Heart left ventricle (tissue), 16 donors: ENCODE data around the gene WNT7A. TPM values are rescaled to one million over a fixed set of nuclear protein-coding genes. Genes with fewer than 3 reads are reported as not detected.

Experiments used
- ATAC-seq, 4 donors: fragments of 200-7000 bp; cut with Tn5 transposase; one replicate each; pipeline ENCODE4 v1.9.1; 2020 to 2022; ENCODE audit warnings: moderate library complexity in 4 of 4, mild to moderate bottlenecking in 3 of 4, moderate number of reproducible peaks in 1 of 4
- DNase-seq, 5 donors: peaks; one replicate each; pipeline ENCODE4 v3.0.0-alpha.2; 2020
- H3K27ac ChIP-seq, 12 donors: fragments of 200-600 bp; sonication (generic) in 4 of 12; one replicate each; pipeline versions ENCODE4 v1.5.0 to v1.8.0; 2016 to 2022; ENCODE audit warnings: mild to moderate bottlenecking in 2 of 12
- H3K27me3 ChIP-seq, 9 donors: fragments of 200-600 bp; sonication (generic) in 2 of 9; one replicate each; pipeline versions ENCODE4 v1.5.1 to v1.8.0; 2016 to 2022; ENCODE audit warnings: mild to moderate bottlenecking in 3 of 9
- H3K36me3 ChIP-seq, 9 donors: fragments of 200-600 bp; sonication (generic) in 2 of 9; one replicate each; pipeline versions ENCODE4 v1.5.0 to v1.8.0; 2018 to 2022; ENCODE audit warnings: mild to moderate bottlenecking in 2 of 9
- H3K4me1 ChIP-seq, 12 donors: fragments of 200-600 bp; sonication (generic) in 4 of 12; one replicate each; pipeline versions ENCODE4 v1.5.0 to v1.8.0; 2016 to 2022; ENCODE audit warnings: mild to moderate bottlenecking in 3 of 12
- H3K4me3 ChIP-seq, 12 donors: fragments of 200-600 bp; sonication (generic) in 4 of 12; one replicate each; pipeline versions ENCODE4 v1.5.0 to v1.8.0; 2017 to 2022; ENCODE audit warnings: mild to moderate bottlenecking in 9 of 12, moderate library complexity in 4 of 12
- H3K9me3 ChIP-seq, 12 donors: fragments of 200-600 bp; sonication (generic) in 4 of 12; one replicate each; pipeline versions ENCODE4 v1.5.0 to v1.8.0; 2016 to 2022; ENCODE audit warnings: mild to moderate bottlenecking in 1 of 12
- POLR2A ChIP-seq, 2 donors: fragments of 450-650 bp; IDR thresholded peaks; one replicate each; pipeline ENCODE4 v1.6.1; 2017; ENCODE audit warnings: antibody characterized with exemption in 2 of 2, mild to moderate bottlenecking in 2 of 2, moderate library complexity in 2 of 2
- WGBS, 4 donors: extraction: QIAGEN DNeasy Blood & Tissue Kit in 2 of 4; methylation state at CpG; one replicate each; pipeline versions ENCODE4 v1.1.5 to v1.1.7; 2013 to 2018; 5-methylcytosine and 5-hydroxymethylcytosine counted together
- intact Hi-C, 10 donors: fragments of 100-400 bp; cut with DNase I; formaldehyde crosslinking; loops; one replicate each; pipeline versions ENCODE4 v1.11.1 to v1.14.2; 2022
- polyA plus RNA-seq, 2 donors: library from polyadenylated mRNA; stranded (reverse); fragments of 200-250 nt; gene quantifications; one replicate each; pipeline ENCODE4 v1.2.3, GENCODE V29; 2013
- total RNA-seq, 9 donors: library from RNA; depleted of rRNA in 2 of 9; stranded (reverse); fragments of >200 nt in 2 of 9; fragmentation: NEBNext Ultra II Directional in 3 of 9; extraction: Animal tissue kit (Norgen Biotek cat#: 25700) in 3 of 9; gene quantifications; one replicate each; pipeline versions ENCODE4 v1.1.0 to v1.2.4, GENCODE V29; 2016 to 2023
- TF ChIP-seq, protein P1 (sequence below), 12 donors: fragments of 200-600 bp; sonication (generic) in 4 of 12; IDR thresholded peaks; one replicate each; pipeline versions ENCODE4 v1.5.0 to v1.8.0; 2018 to 2022; ENCODE audit warnings: antibody characterized with exemption in 12 of 12, mild to moderate bottlenecking in 5 of 12
- donor health status: ischemic (EF 13 %, LVEDD 7.1; RV severe dilation, severe dysfunction).
- donor health status: healthy with polysubstance abuse.
- donor health status: DM: no; HTN: yes; CAD: no.
- donor health status: DM: no; HTN: no; CAD: no.
- donor health status: ischemic (EF 25% LVEDD 6.9; RV normal size, moderate dysfunction).
- donor health status: ischemic (EF 25% LVEDD 5.7; RV mildly dilated, moderate dysfunction).
- donor health status: healthy.
- donor health status: DM: yes; HTN: yes; CAD: no.
- donor health status: ischemic (EF 35%, LVEDD 5.7; RV mildly dilated, moderate dysfunction).
- donor health status: nonischemic (EF 11% LVEDD 7.7; RV severe dilation, severe dysfunction).
- donor health status: DM: yes; HTN: yes; CAD: no.
- donor health status: PGD.
- donor health status: ischemic (EF 29% LVEDD 5.4; RV normal size, mild dysfunction).
- donor health status: nonischemic (EF 23%, LVEDD 6.1; RV moderate dilation, normal function).

The WNT7A gene
- total and polyA plus RNA-seq, 11 donors, result not detected

DNA sequence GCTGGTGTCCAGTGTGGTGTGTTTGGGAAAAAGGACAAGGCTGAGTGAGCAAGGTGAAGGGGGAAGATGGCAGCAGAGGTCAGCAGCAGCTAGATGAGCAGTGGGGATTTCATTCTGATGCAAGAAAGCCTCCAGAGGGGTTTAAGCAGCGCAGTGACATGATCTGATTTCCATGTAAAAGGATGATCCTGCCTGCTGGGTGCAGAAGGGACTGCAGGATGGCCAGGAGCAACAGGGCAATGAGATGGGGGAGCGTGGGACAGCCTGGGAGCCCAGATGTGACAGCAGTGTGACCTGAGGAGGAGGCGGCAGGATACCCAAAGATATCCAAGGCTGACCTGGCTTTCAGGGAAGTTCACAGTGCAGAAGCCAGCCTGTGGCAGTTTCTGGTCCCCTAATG, 6.1 kb downstream of the WNT7A start:
- WGBS, 4 donors, result 26 to 43% (median 34%) methylated on average over 3 of the region's 3 CpGs
- H3K36me3 ChIP-seq, result no peaks in the 10 kb centered on the region

DNA sequence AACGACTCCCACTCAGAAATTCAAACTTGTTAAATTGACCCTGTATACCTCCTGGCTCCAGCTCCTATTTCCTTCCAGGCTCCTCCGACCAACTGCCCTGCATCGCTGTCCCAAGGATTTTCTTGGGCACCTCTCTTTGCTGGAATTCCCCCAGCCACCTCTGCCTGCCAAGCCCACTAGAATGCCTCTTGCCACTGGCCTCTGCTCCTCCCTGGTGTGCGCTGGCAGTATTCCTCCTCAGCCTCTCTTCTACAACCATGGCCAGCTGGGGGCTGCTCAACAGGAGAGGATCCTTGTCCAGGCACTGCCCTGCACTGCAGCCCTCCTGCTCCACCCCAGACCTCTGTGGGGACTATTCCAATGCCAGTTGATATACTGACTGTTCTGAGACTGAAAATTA, 7.4 kb downstream of the WNT7A start:
- 70 to 77% (median 75%) methylated on average over 4 of the region's 4 CpGs for WGBS, 4 donors
- Histone ChIP-seq H3K27ac (no peak overlapping the region), H3K9me3 (peaks cover 0 to 11% (median 3%) of the 10 kb centered on the region in 12 donors), H3K4me1 (no peaks in the 10 kb centered on the region), H3K4me3 (no peak overlapping the region), H3K36me3 (no peaks in the 10 kb centered on the region), H3K27me3 (peaks cover 4 to 45% (median 19%) of the 10 kb centered on the region in 9 donors)
- intact Hi-C loops, result no loop called here
- ATAC-seq (no peak), DNase-seq (no peak)
- TF ChIP-seq, protein P1, sequence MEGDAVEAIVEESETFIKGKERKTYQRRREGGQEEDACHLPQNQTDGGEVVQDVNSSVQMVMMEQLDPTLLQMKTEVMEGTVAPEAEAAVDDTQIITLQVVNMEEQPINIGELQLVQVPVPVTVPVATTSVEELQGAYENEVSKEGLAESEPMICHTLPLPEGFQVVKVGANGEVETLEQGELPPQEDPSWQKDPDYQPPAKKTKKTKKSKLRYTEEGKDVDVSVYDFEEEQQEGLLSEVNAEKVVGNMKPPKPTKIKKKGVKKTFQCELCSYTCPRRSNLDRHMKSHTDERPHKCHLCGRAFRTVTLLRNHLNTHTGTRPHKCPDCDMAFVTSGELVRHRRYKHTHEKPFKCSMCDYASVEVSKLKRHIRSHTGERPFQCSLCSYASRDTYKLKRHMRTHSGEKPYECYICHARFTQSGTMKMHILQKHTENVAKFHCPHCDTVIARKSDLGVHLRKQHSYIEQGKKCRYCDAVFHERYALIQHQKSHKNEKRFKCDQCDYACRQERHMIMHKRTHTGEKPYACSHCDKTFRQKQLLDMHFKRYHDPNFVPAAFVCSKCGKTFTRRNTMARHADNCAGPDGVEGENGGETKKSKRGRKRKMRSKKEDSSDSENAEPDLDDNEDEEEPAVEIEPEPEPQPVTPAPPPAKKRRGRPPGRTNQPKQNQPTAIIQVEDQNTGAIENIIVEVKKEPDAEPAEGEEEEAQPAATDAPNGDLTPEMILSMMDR (IDR thresholded peaks at IDR 0.05), result no peak
- no peak for TF ChIP-seq POLR2A (IDR thresholded peaks at IDR 0.05)

More for the DNA sequence above, 6.1 kb downstream of the WNT7A start:
- Histone ChIP-seq H3K4me1 (peaks cover 0 to 11% (median 5%) of the 10 kb centered on the region in 12 donors), H3K27me3 (peaks cover 6 to 54% (median 32%) of the 10 kb centered on the region in 9 donors), H3K27ac (no peak overlapping the region), H3K4me3 (no peak overlapping the region), H3K9me3 (peaks cover 0 to 11% (median 3%) of the 10 kb centered on the region in 12 donors)
- intact Hi-C loops, result no loop called here
- no peak for DNase-seq
- TF ChIP-seq POLR2A (IDR thresholded peaks at IDR 0.05), result no peak
- TF ChIP-seq, protein P1 (IDR thresholded peaks at IDR 0.05), result no peak
- no peak for ATAC-seq

DNA sequence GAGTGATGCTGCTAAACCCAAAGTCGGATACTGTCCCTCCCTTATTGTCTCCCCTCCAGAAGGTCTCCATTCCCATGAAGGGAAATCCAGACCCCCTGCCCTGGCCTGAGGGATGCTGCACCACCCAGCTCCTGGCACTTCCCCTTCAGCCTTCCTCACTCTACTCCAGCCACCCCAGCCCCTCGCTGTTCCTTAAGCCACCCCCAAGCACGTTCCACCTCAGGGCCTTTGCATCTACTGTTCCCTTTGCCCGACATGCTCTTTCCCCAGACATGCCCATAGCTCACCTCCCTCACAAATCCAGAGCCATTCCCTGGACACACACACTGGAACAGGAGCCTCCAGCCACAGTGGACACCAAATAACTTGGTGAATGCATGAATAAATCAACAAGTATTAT, 8.1 kb downstream of the WNT7A start:
- DNase-seq (no peak), ATAC-seq (no peak)
- Histone ChIP-seq H3K4me3 (no peak overlapping the region), H3K4me1 (no peaks in the 10 kb centered on the region), H3K9me3 (peaks cover 0 to 11% (median 3%) of the 10 kb centered on the region in 12 donors), H3K27me3 (peaks cover 4 to 40% (median 13%) of the 10 kb centered on the region in 9 donors), H3K27ac (no peak overlapping the region), H3K36me3 (no peaks in the 10 kb centered on the region)
- 61 to 80% (median 75%) methylated on average over 4 of the region's 4 CpGs for WGBS, 4 donors
- TF ChIP-seq, protein P1 (IDR thresholded peaks at IDR 0.05), result no peak
- intact Hi-C loops, result no loop called here

DNA sequence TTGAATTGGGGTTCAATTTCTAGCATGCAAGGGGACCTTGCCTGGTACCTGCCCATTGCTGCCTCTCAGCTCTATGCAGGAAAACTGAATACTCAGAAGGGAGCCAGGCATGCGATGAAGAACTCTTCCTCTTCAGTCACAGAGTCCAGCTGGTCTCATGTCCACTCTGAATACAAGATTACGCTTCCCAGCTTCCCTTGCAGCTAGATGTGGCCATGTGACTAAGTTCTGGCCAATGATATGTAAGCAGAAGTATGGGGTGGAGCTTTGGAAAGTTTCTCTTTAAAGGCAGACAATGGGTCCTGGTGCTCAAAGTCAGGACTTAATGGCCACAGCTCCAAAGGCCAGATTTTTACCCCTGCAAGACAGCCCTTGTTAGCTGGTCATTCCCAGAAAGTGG, 9.0 kb downstream of the WNT7A start:
- intact Hi-C loops, result no loop called here
- DNase-seq (no peak), ATAC-seq (no peak)
- H3K27ac ChIP-seq, result no peak overlapping the region
- TF ChIP-seq, protein P1 (IDR thresholded peaks at IDR 0.05), result no peak
- TF ChIP-seq POLR2A (IDR thresholded peaks at IDR 0.05), result no peak
- 80 to 96% (median 89%) methylated on average over 2 of the region's 2 CpGs for WGBS, 4 donors
- H3K27me3 ChIP-seq, result peaks cover 0 to 35% (median 6%) of the 10 kb centered on the region in 9 donors
- no peak overlapping the region for H3K4me3 ChIP-seq
- no peaks in the 10 kb centered on the region for H3K4me1 ChIP-seq
- H3K36me3 ChIP-seq, result no peaks in the 10 kb centered on the region
- peaks cover 0 to 11% (median 3%) of the 10 kb centered on the region in 12 donors for H3K9me3 ChIP-seq
